Heart left ventricle (tissue), 16 donors: ENCODE data around the gene REG3A. TPM values are rescaled to one million over a fixed set of nuclear protein-coding genes. Genes with fewer than 3 reads are reported as not detected.
A peak's percentile ranks its signal among the peaks of the same experiment; 100 is the strongest.

Experiments
- ATAC-seq, 4 donors: fragments of 200-7000 bp; cut with Tn5 transposase; one replicate each; pipeline ENCODE4 v1.9.1; 2020 to 2022; ENCODE audit warnings: moderate library complexity in 4 of 4, mild to moderate bottlenecking in 3 of 4, moderate number of reproducible peaks in 1 of 4
- DNase-seq, 5 donors: peaks; one replicate each; pipeline ENCODE4 v3.0.0-alpha.2; 2020
- H3K27ac ChIP-seq, 12 donors: fragments of 200-600 bp; sonication (generic) in 4 of 12; one replicate each; pipeline versions ENCODE4 v1.5.0 to v1.8.0; 2016 to 2022; ENCODE audit warnings: mild to moderate bottlenecking in 2 of 12
- H3K27me3 ChIP-seq, 9 donors: fragments of 200-600 bp; sonication (generic) in 2 of 9; one replicate each; pipeline versions ENCODE4 v1.5.1 to v1.8.0; 2016 to 2022; ENCODE audit warnings: mild to moderate bottlenecking in 3 of 9
- H3K36me3 ChIP-seq, 9 donors: fragments of 200-600 bp; sonication (generic) in 2 of 9; one replicate each; pipeline versions ENCODE4 v1.5.0 to v1.8.0; 2018 to 2022; ENCODE audit warnings: mild to moderate bottlenecking in 2 of 9
- H3K4me1 ChIP-seq, 12 donors: fragments of 200-600 bp; sonication (generic) in 4 of 12; one replicate each; pipeline versions ENCODE4 v1.5.0 to v1.8.0; 2016 to 2022; ENCODE audit warnings: mild to moderate bottlenecking in 3 of 12
- H3K4me3 ChIP-seq, 12 donors: fragments of 200-600 bp; sonication (generic) in 4 of 12; one replicate each; pipeline versions ENCODE4 v1.5.0 to v1.8.0; 2017 to 2022; ENCODE audit warnings: mild to moderate bottlenecking in 9 of 12, moderate library complexity in 4 of 12
- H3K9me3 ChIP-seq, 12 donors: fragments of 200-600 bp; sonication (generic) in 4 of 12; one replicate each; pipeline versions ENCODE4 v1.5.0 to v1.8.0; 2016 to 2022; ENCODE audit warnings: mild to moderate bottlenecking in 1 of 12
- POLR2A ChIP-seq, 2 donors: fragments of 450-650 bp; IDR thresholded peaks; one replicate each; pipeline ENCODE4 v1.6.1; 2017; ENCODE audit warnings: antibody characterized with exemption in 2 of 2, mild to moderate bottlenecking in 2 of 2, moderate library complexity in 2 of 2
- WGBS, 4 donors: extraction: QIAGEN DNeasy Blood & Tissue Kit in 2 of 4; methylation state at CpG; one replicate each; pipeline versions ENCODE4 v1.1.5 to v1.1.7; 2013 to 2018; 5-methylcytosine and 5-hydroxymethylcytosine counted together
- intact Hi-C, 10 donors: fragments of 100-400 bp; cut with DNase I; formaldehyde crosslinking; loops; one replicate each; pipeline versions ENCODE4 v1.11.1 to v1.14.2; 2022
- polyA plus RNA-seq, 2 donors: library from polyadenylated mRNA; stranded (reverse); fragments of 200-250 nt; gene quantifications; one replicate each; pipeline ENCODE4 v1.2.3, GENCODE V29; 2013
- total RNA-seq, 9 donors: library from RNA; depleted of rRNA in 2 of 9; stranded (reverse); fragments of >200 nt in 2 of 9; fragmentation: NEBNext Ultra II Directional in 3 of 9; extraction: Animal tissue kit (Norgen Biotek cat#: 25700) in 3 of 9; gene quantifications; one replicate each; pipeline versions ENCODE4 v1.1.0 to v1.2.4, GENCODE V29; 2016 to 2023
- TF ChIP-seq, protein P1 (sequence below), 12 donors: fragments of 200-600 bp; sonication (generic) in 4 of 12; IDR thresholded peaks; one replicate each; pipeline versions ENCODE4 v1.5.0 to v1.8.0; 2018 to 2022; ENCODE audit warnings: antibody characterized with exemption in 12 of 12, mild to moderate bottlenecking in 5 of 12
- donor health status: ischemic (EF 13 %, LVEDD 7.1; RV severe dilation, severe dysfunction).
- donor health status: healthy with polysubstance abuse.
- donor health status: DM: no; HTN: yes; CAD: no.
- donor health status: DM: no; HTN: no; CAD: no.
- donor health status: ischemic (EF 25% LVEDD 6.9; RV normal size, moderate dysfunction).
- donor health status: ischemic (EF 25% LVEDD 5.7; RV mildly dilated, moderate dysfunction).
- donor health status: healthy.
- donor health status: DM: yes; HTN: yes; CAD: no.
- donor health status: ischemic (EF 35%, LVEDD 5.7; RV mildly dilated, moderate dysfunction).
- donor health status: nonischemic (EF 11% LVEDD 7.7; RV severe dilation, severe dysfunction).
- donor health status: DM: yes; HTN: yes; CAD: no.
- donor health status: PGD.
- donor health status: ischemic (EF 29% LVEDD 5.4; RV normal size, mild dysfunction).
- donor health status: nonischemic (EF 23%, LVEDD 6.1; RV moderate dilation, normal function).

The REG3A gene
- total and polyA plus RNA-seq, 11 donors = 0.27 to 1.3 TPM; not detected in 9

- H3K27ac ChIP-seq = no peak overlapping the region
- H3K4me3 ChIP-seq = no peak overlapping the region
- H3K36me3 ChIP-seq = no peaks in the 10 kb centered on the region
- no peaks in the 10 kb centered on the region for H3K27me3 ChIP-seq
- intact Hi-C loops = no loop called here
- no peaks in the 10 kb centered on the region for H3K4me1 ChIP-seq
- ATAC-seq = peak in 1 of 4 donors; percentile 13
- WGBS, 4 donors = 59 to 79% (median 68%) methylated on average over 2 of the region's 2 CpGs
- DNase-seq = no peak
- TF ChIP-seq, protein P1, sequence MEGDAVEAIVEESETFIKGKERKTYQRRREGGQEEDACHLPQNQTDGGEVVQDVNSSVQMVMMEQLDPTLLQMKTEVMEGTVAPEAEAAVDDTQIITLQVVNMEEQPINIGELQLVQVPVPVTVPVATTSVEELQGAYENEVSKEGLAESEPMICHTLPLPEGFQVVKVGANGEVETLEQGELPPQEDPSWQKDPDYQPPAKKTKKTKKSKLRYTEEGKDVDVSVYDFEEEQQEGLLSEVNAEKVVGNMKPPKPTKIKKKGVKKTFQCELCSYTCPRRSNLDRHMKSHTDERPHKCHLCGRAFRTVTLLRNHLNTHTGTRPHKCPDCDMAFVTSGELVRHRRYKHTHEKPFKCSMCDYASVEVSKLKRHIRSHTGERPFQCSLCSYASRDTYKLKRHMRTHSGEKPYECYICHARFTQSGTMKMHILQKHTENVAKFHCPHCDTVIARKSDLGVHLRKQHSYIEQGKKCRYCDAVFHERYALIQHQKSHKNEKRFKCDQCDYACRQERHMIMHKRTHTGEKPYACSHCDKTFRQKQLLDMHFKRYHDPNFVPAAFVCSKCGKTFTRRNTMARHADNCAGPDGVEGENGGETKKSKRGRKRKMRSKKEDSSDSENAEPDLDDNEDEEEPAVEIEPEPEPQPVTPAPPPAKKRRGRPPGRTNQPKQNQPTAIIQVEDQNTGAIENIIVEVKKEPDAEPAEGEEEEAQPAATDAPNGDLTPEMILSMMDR (IDR thresholded peaks at IDR 0.05) = no peak
- no peak for TF ChIP-seq POLR2A (IDR thresholded peaks at IDR 0.05)
- H3K9me3 ChIP-seq = no peaks in the 10 kb centered on the region
Observed at GRCh38 chr2:79159030-79159429, 523 bp downstream of the REG3A start.

- H3K4me1 ChIP-seq = no peaks in the 10 kb centered on the region
- WGBS, 4 donors = 79 to 95% (median 91%) methylated on average over 2 of the region's 2 CpGs
- no peak for TF ChIP-seq POLR2A (IDR thresholded peaks at IDR 0.05)
- TF ChIP-seq, protein P1 (IDR thresholded peaks at IDR 0.05) = no peak
- no peaks in the 10 kb centered on the region for H3K9me3 ChIP-seq
- intact Hi-C loops = no loop called here
- no peak overlapping the region for H3K27ac ChIP-seq
- DNase-seq (no peak), ATAC-seq (no peak)
- H3K36me3 ChIP-seq = no peaks in the 10 kb centered on the region
- H3K27me3 ChIP-seq = no peaks in the 10 kb centered on the region
- no peak overlapping the region for H3K4me3 ChIP-seq
Observed at GRCh38 chr2:79155826-79156476, 3.6 kb downstream of the REG3A start.

DNA sequence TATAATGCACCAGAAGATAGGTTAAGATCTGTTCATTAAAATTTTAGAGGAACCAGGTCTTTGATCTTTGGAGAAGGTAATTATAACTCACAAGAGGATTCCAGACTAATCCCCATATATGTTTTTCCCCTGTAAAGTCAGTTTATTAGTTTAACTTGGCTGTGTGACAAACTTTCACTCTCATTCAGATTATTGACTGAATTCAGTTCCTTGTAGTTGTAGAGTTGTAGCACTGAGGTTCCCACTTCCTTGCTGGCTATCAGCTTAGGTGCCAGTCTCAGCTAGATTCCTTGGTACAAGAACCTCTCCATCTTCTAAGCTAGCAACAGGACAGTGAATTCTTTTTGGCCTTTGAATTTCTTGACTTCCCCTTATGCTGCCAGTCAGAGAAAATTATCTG is 20.1 kb downstream of the REG3A start:
- H3K9me3 ChIP-seq = no peaks in the 10 kb centered on the region
- no peak overlapping the region for H3K4me3 ChIP-seq
- no peak for ATAC-seq
- no peak overlapping the region for H3K27ac ChIP-seq
- no peaks in the 10 kb centered on the region for H3K4me1 ChIP-seq
- intact Hi-C loops = no loop called here
- H3K27me3 ChIP-seq = no peaks in the 10 kb centered on the region
- H3K36me3 ChIP-seq = no peaks in the 10 kb centered on the region
- TF ChIP-seq, protein P1 (IDR thresholded peaks at IDR 0.05) = no peak
- TF ChIP-seq POLR2A (IDR thresholded peaks at IDR 0.05) = no peak
- DNase-seq = no peak

GRCh38 chr2:79138385-79138784 is 21.2 kb downstream of the REG3A start:
- no peak overlapping the region for H3K27ac ChIP-seq
- no peaks in the 10 kb centered on the region for H3K36me3 ChIP-seq
- TF ChIP-seq, protein P1 (IDR thresholded peaks at IDR 0.05) = no peak
- TF ChIP-seq POLR2A (IDR thresholded peaks at IDR 0.05) = no peak
- H3K27me3 ChIP-seq = no peaks in the 10 kb centered on the region
- WGBS, 4 donors = 76 to 87% (median 83%) methylated on average over 3 of the region's 3 CpGs
- DNase-seq = no peak
- no peak overlapping the region for H3K4me3 ChIP-seq
- intact Hi-C loops = no loop called here
- no peaks in the 10 kb centered on the region for H3K9me3 ChIP-seq
- ATAC-seq = no peak
- no peaks in the 10 kb centered on the region for H3K4me1 ChIP-seq
